Osteoblast (primary cell): ENCODE measurements around the gene SUN1. TPM values are rescaled to one million over a fixed set of nuclear protein-coding genes. Genes with fewer than 3 reads are reported as not detected.

Experiments used
- DNase-seq: peaks from one replicate; pipeline ENCODE4 v3.0.0; 2011; ENCODE audit warnings: low spot score, mixed read lengths; ENCODE audit not compliant: insufficient read length; ENCODE audit errors: missing footprints
- H2AFZ ChIP-seq: 2 replicates; pipeline ENCODE4 v1.6.0; 2011; ENCODE audit warnings: mild to moderate bottlenecking, low read length
- H3K27ac ChIP-seq: 2 replicates; pipeline ENCODE4 v1.5.1; 2011; ENCODE audit warnings: mild to moderate bottlenecking, low read depth, low read length, moderate library complexity
- H3K27me3 ChIP-seq: 2 replicates; pipeline ENCODE4 v1.6.0; 2012; ENCODE audit warnings: mild to moderate bottlenecking, control low read depth, inconsistent platforms, low read length, moderate library complexity; ENCODE audit not compliant: insufficient read depth
- H3K36me3 ChIP-seq: 2 replicates; pipeline ENCODE4 v1.5.1; 2011; ENCODE audit warnings: mild to moderate bottlenecking, low read length, control low read depth, moderate library complexity; ENCODE audit not compliant: insufficient read depth
- H3K4me1 ChIP-seq: 2 replicates; pipeline ENCODE4 v1.5.1; 2011; ENCODE audit warnings: mild to moderate bottlenecking, low read length, control low read depth, moderate library complexity; ENCODE audit not compliant: insufficient read depth
- H3K4me2 ChIP-seq: 2 replicates; pipeline ENCODE4 v1.6.0; 2011; ENCODE audit warnings: mild to moderate bottlenecking, low read length; ENCODE audit not compliant: insufficient read depth
- H3K4me3 ChIP-seq: fragments of 200-600 bp; sonication (generic); 3 replicates; pipeline ENCODE4 v1.5.1; 2012; ENCODE audit warnings: mild to moderate bottlenecking, low read length, inconsistent platforms; ENCODE audit not compliant: insufficient read depth
- H3K79me2 ChIP-seq: 2 replicates; pipeline ENCODE4 v1.6.0; 2012; ENCODE audit warnings: mild to moderate bottlenecking, low read length, control low read depth, inconsistent platforms; ENCODE audit not compliant: insufficient read depth
- H3K9me3 ChIP-seq: 2 replicates; pipeline ENCODE4 v1.5.1; 2011; ENCODE audit warnings: low read depth, low read length, control low read depth
- H4K20me1 ChIP-seq: 2 replicates; pipeline ENCODE4 v1.6.0; 2012; ENCODE audit warnings: mild to moderate bottlenecking, low read length, control low read depth; ENCODE audit not compliant: insufficient read depth
- CTCF ChIP-seq: IDR thresholded peaks from 2 replicates; pipeline ENCODE4 v1.5.1; 2011; ENCODE audit warnings: mild to moderate bottlenecking, low read depth, low read length, moderate library complexity; ENCODE audit errors: extremely low read depth
- total RNA-seq: library from RNA; depleted of rRNA; stranded (reverse); fragments of >200 nt; gene quantifications from 2 replicates; pipeline ENCODE4 v1.2.3, GENCODE V29; 2012

The SUN1 gene
- total RNA-seq, 1 donor: 126 TPM

DNA sequence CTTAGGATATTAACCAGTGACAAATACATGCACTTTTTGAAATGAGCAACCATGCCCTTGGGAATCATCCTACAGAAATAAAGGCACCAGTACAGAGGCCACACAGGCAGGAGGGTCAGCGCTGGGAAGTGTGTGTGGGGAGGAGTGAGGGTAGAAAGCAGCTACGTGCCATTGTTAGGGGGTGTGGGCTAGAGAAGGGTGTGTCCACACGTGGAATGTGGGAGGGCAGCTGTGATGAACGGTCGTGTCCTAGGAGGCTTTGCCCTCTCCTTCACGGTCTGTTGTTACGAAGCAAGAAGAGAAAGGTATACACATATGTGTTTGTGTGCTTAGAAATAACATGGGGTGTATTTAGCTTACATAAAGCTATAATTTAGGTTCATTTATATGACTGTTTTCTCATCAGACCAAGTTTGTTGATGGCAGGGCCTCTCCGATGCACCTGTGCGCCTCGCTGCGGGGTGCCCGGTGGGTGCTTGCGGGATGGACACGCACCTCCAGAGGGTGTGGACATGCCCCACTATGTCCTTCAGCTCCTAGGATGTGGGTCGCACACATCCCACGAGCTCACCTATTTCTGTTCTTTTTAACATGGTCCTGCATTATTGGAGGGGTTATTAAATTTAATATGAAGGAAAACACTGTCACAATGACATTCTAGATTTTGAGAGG is 27.2 kb downstream of the SUN1 start:
- no peak for DNase-seq
- H3K9me3 ChIP-seq: no peaks in the 10 kb centered on the region
- TF ChIP-seq CTCF: no peak

DNA sequence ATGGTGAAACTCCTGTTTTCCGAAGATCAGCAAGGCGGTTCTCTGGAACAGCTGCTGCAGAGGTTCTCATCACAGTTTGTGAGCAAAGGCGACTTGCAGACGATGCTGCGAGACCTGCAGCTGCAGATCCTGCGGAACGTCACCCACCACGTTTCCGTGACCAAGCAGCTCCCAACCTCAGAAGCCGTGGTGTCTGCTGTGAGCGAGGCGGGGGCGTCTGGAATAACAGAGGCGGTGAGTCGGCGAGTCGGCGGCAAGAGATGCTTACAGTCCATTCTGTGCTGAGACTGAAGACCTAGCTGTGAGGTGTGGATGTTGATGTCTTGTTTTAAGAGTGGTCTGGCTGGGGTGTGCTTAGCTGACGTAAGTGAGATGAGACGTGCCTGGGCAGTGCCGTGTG is 27.9 kb downstream of the SUN1 start:
- Histone ChIP-seq H3K27me3 (no peaks in the 10 kb centered on the region), H3K4me1 (no peaks in the 10 kb centered on the region), H2AFZ (no peak overlapping the region), H3K36me3 (peaks cover 45% of the 10 kb centered on the region), H4K20me1 (no peaks in the 10 kb centered on the region), H3K79me2 (no peaks in the 10 kb centered on the region), H3K4me3 (no peak overlapping the region), H3K9me3 (no peaks in the 10 kb centered on the region), H3K27ac (no peak overlapping the region), H3K4me2 (no peak overlapping the region)
- no peak for DNase-seq
- TF ChIP-seq CTCF: no peak

More for the DNA sequence above, 27.2 kb downstream of the SUN1 start:
- no peak overlapping the region for H3K27ac ChIP-seq
- no peak overlapping the region for H3K4me3 ChIP-seq
- H4K20me1 ChIP-seq: no peaks in the 10 kb centered on the region
- H3K27me3 ChIP-seq: no peaks in the 10 kb centered on the region
- peaks cover 50% of the 10 kb centered on the region for H3K36me3 ChIP-seq
- no peaks in the 10 kb centered on the region for H3K79me2 ChIP-seq
- H3K4me2 ChIP-seq: no peak overlapping the region
- no peaks in the 10 kb centered on the region for H3K4me1 ChIP-seq
- no peak overlapping the region for H2AFZ ChIP-seq

GRCh38 chr7:861222-861621 is 28.9 kb downstream of the SUN1 start:
- H3K9me3 ChIP-seq: no peaks in the 10 kb centered on the region
- no peaks in the 10 kb centered on the region for H3K27me3 ChIP-seq
- TF ChIP-seq CTCF: no peak
- no peaks in the 10 kb centered on the region for H4K20me1 ChIP-seq
- H3K36me3 ChIP-seq: peaks cover 51% of the 10 kb centered on the region
- no peaks in the 10 kb centered on the region for H3K79me2 ChIP-seq
- no peak overlapping the region for H3K4me3 ChIP-seq
- H3K27ac ChIP-seq: no peak overlapping the region
- no peak for DNase-seq
- H2AFZ ChIP-seq: no peak overlapping the region
- no peaks in the 10 kb centered on the region for H3K4me1 ChIP-seq
- H3K4me2 ChIP-seq: no peak overlapping the region

GRCh38 chr7:862157-862556 is 29.9 kb downstream of the SUN1 start:
- H3K4me1 ChIP-seq: peaks cover 1% of the 10 kb centered on the region

More at GRCh38 chr7:862157-862556, 29.9 kb downstream of the SUN1 start:
- Histone ChIP-seq H4K20me1 (no peaks in the 10 kb centered on the region), H3K79me2 (peaks cover 2% of the 10 kb centered on the region), H3K4me3 (no peak overlapping the region), H3K4me2 (no peak overlapping the region), H2AFZ (no peak overlapping the region), H3K27me3 (no peaks in the 10 kb centered on the region), H3K27ac (no peak overlapping the region), H3K9me3 (no peaks in the 10 kb centered on the region), H3K36me3 (peaks cover 48% of the 10 kb centered on the region)
- no peak for DNase-seq
- no peak for TF ChIP-seq CTCF
